ENCODE results near the gene CAMK2N2. TPM values are rescaled to one million over a fixed set of nuclear protein-coding genes. Genes with fewer than 3 reads are reported as not detected.

CAMK2N2 gene
- total and polyA plus RNA-seq, 9 of the 15 experiments (the other 6 are each of a cell fraction or from before 2014, with no cell fraction given), result 0.08 to 0.22 (median 0.11) TPM; not detected in 5

- peak; percentile 91 to 98 (median 98) for TF ChIP-seq ZBTB11 (CRISPR knock-in tag; IDR thresholded peaks at IDR 0.05)
- TF ChIP-seq TGIF2 (CRISPR knock-in tag; IDR thresholded peaks at IDR 0.05), result no peak
- TF ChIP-seq ZBTB7A (IDR thresholded peaks at IDR 0.05; ENCODE audit: borderline replicate concordance, control insufficient read depth, low read depth, low read length), result 0 out of 2 replicates have a peak, but pooled peaks have one; percentile 32
- TF ChIP-seq SRSF7 (optimal IDR thresholded peaks at IDR 0.05; ENCODE audit: low read depth, low read length), result no peak
- TF ChIP-seq ETV5 (CRISPR knock-in tag; IDR thresholded peaks at IDR 0.05; ENCODE audit: low read depth), result 0 out of 2 replicates have a peak, but pooled peaks have one; percentile 8
- peak; percentile 36 for TF ChIP-seq CREM (IDR thresholded peaks at IDR 0.05; ENCODE audit: low read depth)
- TF ChIP-seq, protein P1, sequence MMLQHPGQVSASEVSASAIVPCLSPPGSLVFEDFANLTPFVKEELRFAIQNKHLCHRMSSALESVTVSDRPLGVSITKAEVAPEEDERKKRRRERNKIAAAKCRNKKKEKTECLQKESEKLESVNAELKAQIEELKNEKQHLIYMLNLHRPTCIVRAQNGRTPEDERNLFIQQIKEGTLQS (IDR thresholded peaks at IDR 0.05), result peak; percentile 64
- TF ChIP-seq, protein P1 (CRISPR knock-in tag; conservative IDR thresholded peaks at IDR 0.05), result no peak
- TF ChIP-seq NFE2L1 (tag; IDR thresholded peaks at IDR 0.05; ENCODE audit: borderline replicate concordance, low read depth), result no peak
- TF ChIP-seq ZBTB26 (CRISPR knock-in tag; IDR thresholded peaks at IDR 0.05), result no peak
- no peak for TF ChIP-seq U2AF2 (optimal IDR thresholded peaks at IDR 0.05; ENCODE audit: low read depth, low read length)
Observed at GRCh38 chr3:184249412-184250166, 11.8 kb downstream of the CAMK2N2 start, which contains the start of gene EEF1AKMT4 (continued).

Measured in K562 (cell line).